Chondrocyte (in vitro differentiated cells): ENCODE data around the gene MIAT. TPM values are rescaled to one million over a fixed set of nuclear protein-coding genes. Genes with fewer than 3 reads are reported as not detected.
"Not testable (repeated sequence)": the region's sequence is repeated elsewhere in the genome, so short reads cannot be mapped to it uniquely, and the experiment has no call there.

Source experiments
- DNase-seq: peaks from one replicate; pipeline ENCODE4 v3.0.0; 2021; ENCODE audit warnings: mixed read lengths, low spot score
- H3K27ac Mint-ChIP-seq: one replicate; pipeline ENCODE4 v1.8.0; 2021; ENCODE audit warnings: mild to moderate bottlenecking, moderate library complexity, mixed read lengths; ENCODE audit not compliant: unreplicated experiment
- H3K27me3 Mint-ChIP-seq: 2 replicates; pipeline ENCODE4 v1.8.0; 2021; ENCODE audit warnings: low read depth, mixed read lengths
- H3K36me3 Mint-ChIP-seq: 2 replicates; pipeline ENCODE4 v1.8.0; 2021; ENCODE audit warnings: low read depth, mixed read lengths
- H3K4me1 Mint-ChIP-seq: 2 replicates; pipeline ENCODE4 v1.8.0; 2021; ENCODE audit warnings: low read depth, mild to moderate bottlenecking, mixed read lengths
- H3K4me3 Mint-ChIP-seq: one replicate; pipeline ENCODE4 v1.8.0; 2021; ENCODE audit warnings: mild to moderate bottlenecking, moderate library complexity, mixed read lengths; ENCODE audit not compliant: unreplicated experiment
- H3K9me3 Mint-ChIP-seq: 2 replicates; pipeline ENCODE4 v1.8.0; 2021; ENCODE audit warnings: low read depth, mixed read lengths
- CTCF ChIP-seq: fragments of 200-600 bp; sonication (generic); IDR thresholded peaks from 2 replicates; pipeline ENCODE4 v1.5.0; 2021; ENCODE audit warnings: antibody characterized with exemption, mild to moderate bottlenecking, moderate library complexity
- total RNA-seq: library from RNA; stranded (reverse); gene quantifications from 3 replicates; pipeline ENCODE4 v1.2.1, GENCODE V29; 2021

The MIAT gene
- total RNA-seq, 1 donor from 2014 or later, result 3.5 TPM

GRCh38 chr22:26612652-26613051, 44.7 kb upstream of the MIAT start:
- no peak for TF ChIP-seq CTCF
- Mint-ChIP-seq H3K4me3 (no peak overlapping the region), H3K27me3 (peaks cover 13% of the 10 kb centered on the region), H3K36me3 (no peaks in the 10 kb centered on the region), H3K4me1 (peaks cover 37% of the 10 kb centered on the region), H3K27ac (no peak overlapping the region), H3K9me3 (no peaks in the 10 kb centered on the region)
- DNase-seq, result no peak

DNA sequence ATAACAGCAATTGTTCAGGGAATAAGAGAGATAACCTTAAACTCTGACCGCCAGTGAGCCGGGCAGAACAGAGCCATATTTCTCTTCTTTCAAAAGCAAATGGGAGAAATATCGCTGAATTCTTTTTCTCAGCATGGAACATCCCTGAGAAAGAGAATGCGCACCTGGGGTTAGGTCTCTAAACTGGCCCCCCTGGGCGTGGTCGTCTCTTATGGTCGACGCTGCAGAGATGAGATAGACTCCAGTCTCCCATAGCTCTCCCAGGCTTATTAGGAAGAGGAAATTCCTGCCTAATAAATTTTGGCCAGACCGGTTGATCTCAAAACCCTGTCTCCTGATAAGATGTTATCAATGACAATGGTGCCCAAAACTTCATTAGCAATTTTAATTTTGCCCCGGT, 43.6 kb upstream of the MIAT start:
- DNase-seq, H3K9me3 Mint-ChIP-seq, H3K27ac Mint-ChIP-seq, H3K4me3 Mint-ChIP-seq, H3K36me3 Mint-ChIP-seq: not testable (repeated sequence)
- Mint-ChIP-seq H3K4me1 (peaks cover 26% of the 10 kb centered on the region), H3K27me3 (peaks cover 13% of the 10 kb centered on the region)

DNA sequence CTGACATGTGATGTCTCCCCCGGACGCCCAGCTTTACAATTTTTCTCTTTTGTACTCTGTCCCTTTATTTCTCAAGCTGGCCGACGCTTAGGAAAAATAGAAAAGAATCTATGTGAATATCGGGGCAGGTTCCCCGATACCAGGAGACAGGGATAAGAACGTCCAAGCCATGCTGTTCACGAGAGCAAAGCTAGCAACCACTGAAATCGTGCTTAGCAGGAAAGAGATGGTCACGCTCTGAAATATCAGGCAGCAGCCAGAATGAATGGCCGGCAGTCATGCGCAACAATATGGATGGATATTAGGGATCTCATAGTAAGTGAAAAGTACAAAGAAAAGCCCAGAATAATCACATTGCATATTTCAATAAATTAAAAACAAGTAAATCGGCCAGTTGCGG, 43.1 kb upstream of the MIAT start:
- H3K9me3 Mint-ChIP-seq, result no peaks in the 10 kb centered on the region

GRCh38 chr22:26615149-26615548, 42.2 kb upstream of the MIAT start:
- Mint-ChIP-seq H3K36me3 (no peaks in the 10 kb centered on the region), H3K9me3 (no peaks in the 10 kb centered on the region), H3K4me1 (peaks cover 12% of the 10 kb centered on the region), H3K27ac (no peak overlapping the region), H3K4me3 (no peak overlapping the region), H3K27me3 (peaks cover 13% of the 10 kb centered on the region)
- no peak for DNase-seq
- no peak for TF ChIP-seq CTCF

More for the DNA sequence above, 43.1 kb upstream of the MIAT start:
- DNase-seq, result no peak
- no peak overlapping the region for H3K4me3 Mint-ChIP-seq
- H3K36me3 Mint-ChIP-seq, result no peaks in the 10 kb centered on the region
- H3K27ac Mint-ChIP-seq, result no peak overlapping the region
- H3K4me1 Mint-ChIP-seq, result peaks cover 20% of the 10 kb centered on the region
- TF ChIP-seq CTCF, result no peak
- H3K27me3 Mint-ChIP-seq, result peaks cover 13% of the 10 kb centered on the region

DNA sequence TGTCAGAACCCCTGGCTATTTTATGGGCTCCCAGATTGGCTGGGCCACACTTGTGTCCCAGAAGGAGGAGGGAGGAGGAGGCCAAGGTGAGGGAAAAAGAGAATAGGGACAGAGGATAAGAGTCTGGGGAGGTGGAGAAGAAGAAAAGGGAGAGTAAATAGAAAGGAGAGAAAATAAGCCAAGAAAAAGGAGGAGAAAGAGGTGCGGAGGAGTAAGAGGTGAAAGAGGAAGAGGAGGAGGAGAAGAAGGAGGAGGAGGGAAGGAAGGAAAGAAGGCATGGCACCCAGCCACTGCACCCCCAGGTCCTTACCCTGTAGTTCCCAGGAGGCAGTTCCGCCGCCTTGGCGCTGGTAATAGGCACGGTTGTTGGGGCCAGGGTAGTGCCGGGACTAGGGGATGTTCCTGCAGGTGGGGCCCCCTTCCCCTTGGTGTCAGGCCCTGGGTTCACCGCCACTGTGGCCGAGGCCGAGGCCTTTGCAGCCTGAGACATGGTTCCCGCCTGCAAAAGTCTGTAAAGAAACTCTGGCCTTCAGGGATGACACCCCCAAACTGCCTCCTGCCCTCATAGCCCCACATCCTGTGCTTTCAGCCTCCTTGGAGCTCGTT, 41.5 kb upstream of the MIAT start:
- Mint-ChIP-seq H3K27me3 (peaks cover 13% of the 10 kb centered on the region), H3K9me3 (no peaks in the 10 kb centered on the region), H3K27ac (no peak overlapping the region), H3K36me3 (no peaks in the 10 kb centered on the region), H3K4me3 (no peak overlapping the region), H3K4me1 (peaks cover 4% of the 10 kb centered on the region)
- no peak for TF ChIP-seq CTCF
- DNase-seq, result no peak

GRCh38 chr22:26616650-26617049, 40.7 kb upstream of the MIAT start:
- H3K27me3 Mint-ChIP-seq, result peaks cover 13% of the 10 kb centered on the region
- no peak overlapping the region for H3K27ac Mint-ChIP-seq
- H3K36me3 Mint-ChIP-seq, result no peaks in the 10 kb centered on the region
- TF ChIP-seq CTCF, result no peak
- no peaks in the 10 kb centered on the region for H3K9me3 Mint-ChIP-seq
- peaks cover 4% of the 10 kb centered on the region for H3K4me1 Mint-ChIP-seq
- no peak overlapping the region for H3K4me3 Mint-ChIP-seq
- DNase-seq, result no peak
